DMS79 (cell line): ENCODE measurements around the gene ATP2A2.
"Not testable (repeated sequence)": the region's sequence is repeated elsewhere in the genome, so short reads cannot be mapped to it uniquely, and the experiment has no call there.

Experiments
- DNase-seq: peaks from one replicate; lab custom pipeline; 2025; lab: John Stamatoyannopoulos, UW

ATP2A2 gene

GRCh38 chr12:110301065-110301806 is 20.2 kb downstream of the ATP2A2 start:
- DNase-seq: no peak

DNA sequence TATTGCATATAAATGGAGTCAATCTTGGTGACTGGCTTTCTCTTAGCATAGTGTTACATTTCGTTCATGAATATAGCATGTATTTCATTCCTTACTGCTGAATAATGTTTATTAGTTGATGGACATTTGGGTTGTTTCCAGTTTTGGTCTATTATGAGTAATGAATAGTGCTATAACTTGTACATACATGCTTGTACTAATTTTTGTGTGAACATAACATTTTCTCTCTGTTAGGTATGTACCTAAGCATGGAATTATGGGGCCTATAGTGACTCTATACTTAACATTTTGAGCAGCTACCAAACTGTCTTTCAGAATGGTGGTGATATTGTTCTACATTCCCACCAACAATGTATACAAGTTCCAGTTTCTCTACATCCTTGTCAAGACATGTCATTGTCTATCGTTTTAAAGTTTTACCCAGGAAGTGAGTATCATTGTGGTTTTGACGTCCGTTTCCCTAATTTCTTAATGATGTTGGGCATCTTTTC is 23.1 kb downstream of the ATP2A2 start:
- DNase-seq: no peak

DNA sequence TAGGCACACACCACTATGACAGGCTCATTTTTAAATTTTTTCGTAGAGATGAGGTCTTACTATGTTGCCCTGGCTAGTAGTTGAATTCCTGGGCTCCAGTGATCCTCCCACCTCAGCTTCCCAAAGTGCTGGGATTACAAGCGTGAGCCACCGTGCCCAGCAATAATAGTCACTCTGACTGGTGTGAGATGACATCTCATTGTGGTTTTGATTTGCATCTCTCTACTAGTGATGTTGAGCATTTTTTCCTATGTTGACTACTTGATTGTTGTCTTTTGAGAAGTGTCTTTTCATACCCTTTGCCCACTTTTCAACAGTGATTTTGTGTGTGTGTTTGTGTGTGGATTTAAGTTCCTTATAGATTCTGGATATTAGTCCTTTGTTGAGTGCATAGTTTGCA is 26.3 kb downstream of the ATP2A2 start:
- no peak for DNase-seq

DNA sequence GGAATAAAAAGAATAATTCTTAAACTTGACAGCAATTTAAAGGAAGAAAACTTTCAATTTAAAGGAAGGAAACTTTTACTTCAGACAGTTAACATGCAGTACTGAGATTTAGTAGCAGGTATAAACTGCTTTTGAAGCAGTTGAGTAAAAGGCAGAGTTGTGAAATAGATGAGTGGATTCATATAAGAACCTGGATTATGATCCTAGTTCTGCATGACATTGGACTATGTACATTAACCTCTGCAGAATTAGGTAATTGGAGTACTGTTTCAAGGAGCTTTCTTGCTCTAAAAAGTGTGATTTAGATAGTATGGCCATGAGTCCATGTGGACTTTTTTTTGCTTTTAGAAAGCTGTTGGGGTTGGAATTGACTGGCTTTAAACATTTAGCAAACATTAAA is 29.7 kb downstream of the ATP2A2 start:
- DNase-seq: no peak

GRCh38 chr12:110311903-110312302 is 30.9 kb downstream of the ATP2A2 start:
- no peak for DNase-seq

GRCh38 chr12:110312581-110313360 is 31.7 kb downstream of the ATP2A2 start:
- DNase-seq: no peak

DNA sequence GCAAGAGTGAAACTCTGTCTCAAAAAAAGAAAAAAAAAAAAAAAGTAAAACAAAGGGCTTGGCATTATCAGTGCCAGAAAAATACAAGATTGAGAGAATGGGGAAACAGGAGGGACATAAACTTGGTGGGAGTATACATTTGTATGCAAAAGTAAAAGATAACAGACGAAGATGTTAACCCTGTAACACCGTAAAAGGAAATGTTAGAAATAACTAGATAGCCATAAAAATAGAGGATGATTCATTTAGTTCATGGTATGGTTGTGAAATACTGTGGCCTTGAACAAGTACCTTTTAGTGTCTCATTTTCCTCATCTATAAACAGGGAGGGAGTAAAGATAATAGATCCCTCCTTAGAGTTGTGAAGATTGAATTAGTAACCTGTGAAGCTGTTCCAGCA is 33.3 kb downstream of the ATP2A2 start:
- no peak for DNase-seq

DNA sequence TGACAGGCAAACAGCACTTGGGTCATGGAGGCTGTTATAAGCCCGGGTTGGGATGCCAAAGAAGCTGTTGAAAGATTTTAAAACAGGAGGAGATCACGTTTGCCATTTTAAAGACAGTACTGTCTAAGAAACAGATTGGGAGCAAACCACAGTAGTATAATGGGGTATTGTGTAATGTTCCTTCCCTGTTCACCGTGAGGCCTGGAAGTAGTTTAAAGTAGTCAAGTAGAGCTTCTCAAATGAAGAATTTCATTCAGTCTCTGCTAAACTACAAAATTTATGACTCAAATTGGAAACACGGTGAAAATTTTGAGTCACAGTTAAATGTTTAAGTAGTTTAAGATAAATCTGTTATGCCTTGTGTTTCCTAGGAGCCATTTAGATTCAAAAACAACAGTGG is 35.8 kb downstream of the ATP2A2 start:
- DNase-seq: no peak

DNA sequence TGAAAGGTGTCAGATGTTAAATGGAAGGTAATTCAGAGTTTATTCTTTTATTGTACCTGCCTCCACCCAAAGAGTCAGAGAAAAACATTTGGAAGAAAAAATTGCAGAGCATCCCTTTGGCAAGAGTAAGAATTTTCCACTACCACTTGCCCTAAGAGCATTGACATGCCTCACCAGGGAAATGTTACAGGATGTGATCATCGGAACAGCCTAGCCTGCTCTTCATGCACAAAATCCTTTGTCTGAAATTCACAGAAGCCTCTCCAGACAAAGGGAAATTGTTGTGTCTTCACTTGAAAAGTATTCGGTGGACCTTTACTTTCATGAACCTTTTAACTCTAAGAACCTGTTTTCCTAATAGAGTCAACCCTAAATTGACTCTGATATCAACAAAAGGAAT is 36.9 kb downstream of the ATP2A2 start:
- no peak for DNase-seq

- DNase-seq: no peak
Measured at GRCh38 chr12:110320550-110320949, 39.5 kb downstream of the ATP2A2 start.

DNA sequence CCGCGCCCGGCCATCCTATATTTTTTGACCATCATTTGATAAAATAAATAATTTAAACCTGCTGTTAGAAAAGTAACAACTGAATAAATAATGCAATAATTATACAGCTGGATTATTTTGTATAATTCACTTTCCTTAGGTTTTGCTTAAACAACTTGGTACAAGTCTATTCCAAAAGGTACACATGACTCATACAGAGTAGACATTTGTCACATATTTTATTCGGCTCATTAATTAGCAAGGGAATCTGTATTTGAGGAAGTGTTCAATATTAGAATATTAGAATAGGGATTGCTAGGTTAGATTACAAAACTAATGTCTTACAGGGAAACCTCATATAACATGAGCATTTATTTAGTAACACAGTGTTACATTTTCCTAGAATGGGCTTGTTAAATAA is 48.7 kb downstream of the ATP2A2 start:
- no peak for DNase-seq

DNA sequence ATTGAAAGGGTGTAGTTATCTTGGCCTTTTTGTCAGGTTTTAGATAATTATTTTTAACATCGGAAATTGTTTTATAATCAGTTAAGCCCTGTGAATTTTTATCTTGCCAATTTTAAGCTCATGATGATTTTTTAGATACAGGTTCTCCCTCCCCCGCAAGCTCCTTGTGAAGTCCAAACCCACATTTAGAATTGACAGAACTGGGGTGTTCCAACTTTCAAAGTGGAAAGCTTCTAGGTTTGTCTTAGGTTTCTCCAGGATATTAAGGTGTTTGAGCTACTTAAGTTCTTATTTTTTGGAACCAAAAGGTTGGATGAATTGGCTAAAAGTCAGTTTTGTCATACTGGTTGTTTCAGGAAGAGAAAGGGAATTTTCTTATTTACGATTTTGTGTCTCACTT is 49.1 kb downstream of the ATP2A2 start:
- DNase-seq: no peak

DNA sequence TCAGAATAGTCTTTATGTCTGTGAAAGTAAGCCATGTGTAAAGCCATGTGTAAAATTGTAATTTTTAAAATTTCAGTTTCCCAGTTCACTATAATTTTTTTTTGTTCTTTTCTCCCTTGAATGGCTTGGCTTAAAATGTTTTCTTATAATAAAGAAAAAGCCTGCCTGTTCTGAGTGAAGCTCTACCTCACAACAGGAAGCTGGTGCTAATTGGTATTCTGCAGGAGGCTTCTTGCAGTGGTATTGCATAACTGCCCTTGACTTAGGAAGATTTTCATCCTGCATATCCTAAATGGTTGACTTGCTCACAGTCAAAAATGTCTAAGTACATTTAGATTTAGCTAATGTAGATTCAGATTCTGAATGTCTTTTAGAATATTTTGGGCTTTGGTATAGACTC is 49.5 kb downstream of the ATP2A2 start:
- no peak for DNase-seq

DNA sequence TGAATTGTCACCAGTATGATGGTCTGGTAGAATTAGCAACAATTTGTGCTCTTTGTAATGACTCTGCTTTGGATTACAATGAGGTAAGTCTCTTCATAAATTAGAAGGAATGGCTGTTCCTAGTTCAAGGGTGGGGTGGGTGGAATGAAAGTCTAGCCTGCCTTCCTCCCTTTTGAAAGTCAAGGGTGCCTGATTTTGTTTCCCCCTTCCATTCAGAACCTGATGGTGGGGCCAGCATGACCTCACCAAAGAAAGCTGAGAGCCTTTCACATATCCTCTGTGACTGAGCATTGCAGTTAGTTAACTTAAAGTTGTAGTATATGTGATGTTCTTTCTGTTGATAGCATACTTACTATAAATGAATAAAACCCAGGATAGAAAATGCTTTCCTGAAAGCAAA is 52.2 kb downstream of the ATP2A2 start:
- no peak for DNase-seq

- no peak for DNase-seq
Measured at GRCh38 chr12:110335481-110336045, 54.5 kb downstream of the ATP2A2 start.

- DNase-seq: no peak
Measured at GRCh38 chr12:110337912-110338710, 57.1 kb downstream of the ATP2A2 start.

GRCh38 chr12:110338754-110339153 is 57.7 kb downstream of the ATP2A2 start:
- no peak for DNase-seq

- DNase-seq: no peak
Measured at GRCh38 chr12:110339184-110339952, 58.3 kb downstream of the ATP2A2 start.

DNA sequence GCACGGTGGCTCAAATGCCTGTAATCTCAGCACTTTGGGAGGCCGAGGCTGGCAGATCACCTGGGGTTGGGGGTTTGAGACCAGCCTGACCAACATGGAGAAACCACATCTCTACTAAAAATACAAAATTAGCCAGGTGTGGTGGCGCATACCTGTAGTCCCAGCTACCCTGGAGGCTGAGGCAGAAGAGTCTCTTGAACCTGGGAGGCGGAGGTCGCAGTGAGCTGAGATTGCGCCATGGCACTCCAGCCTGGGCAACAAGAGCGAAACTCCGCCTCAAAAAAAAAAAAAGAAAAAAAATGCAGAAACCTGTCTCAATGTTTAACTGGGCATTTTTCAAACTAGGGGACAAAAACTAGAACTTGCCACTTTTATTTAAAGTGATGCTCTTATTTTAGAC is 59.2 kb downstream of the ATP2A2 start:
- DNase-seq: not testable (repeated sequence)

DNA sequence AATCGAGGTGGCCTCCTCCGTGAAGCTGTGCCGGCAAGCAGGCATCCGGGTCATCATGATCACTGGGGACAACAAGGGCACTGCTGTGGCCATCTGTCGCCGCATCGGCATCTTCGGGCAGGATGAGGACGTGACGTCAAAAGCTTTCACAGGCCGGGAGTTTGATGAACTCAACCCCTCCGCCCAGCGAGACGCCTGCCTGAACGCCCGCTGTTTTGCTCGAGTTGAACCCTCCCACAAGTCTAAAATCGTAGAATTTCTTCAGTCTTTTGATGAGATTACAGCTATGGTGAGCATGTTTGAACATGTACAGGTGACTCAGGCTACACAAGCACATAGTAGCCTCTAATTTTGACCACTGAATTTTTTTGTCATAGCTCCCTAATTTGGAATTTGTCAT is 59.7 kb downstream of the ATP2A2 start:
- no peak for DNase-seq

DNA sequence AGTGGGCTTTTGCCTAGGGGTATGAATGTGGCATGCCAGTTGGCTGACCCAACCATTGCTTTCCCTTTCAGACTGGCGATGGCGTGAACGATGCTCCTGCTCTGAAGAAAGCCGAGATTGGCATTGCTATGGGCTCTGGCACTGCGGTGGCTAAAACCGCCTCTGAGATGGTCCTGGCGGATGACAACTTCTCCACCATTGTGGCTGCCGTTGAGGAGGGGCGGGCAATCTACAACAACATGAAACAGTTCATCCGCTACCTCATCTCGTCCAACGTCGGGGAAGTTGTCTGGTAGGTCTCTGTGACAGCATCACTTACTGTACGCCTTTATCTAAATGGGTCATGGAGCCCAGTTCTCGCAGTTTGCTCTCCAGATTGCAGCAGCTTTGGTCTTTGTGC is 61.1 kb downstream of the ATP2A2 start:
- no peak for DNase-seq

- DNase-seq: no peak
Measured at GRCh38 chr12:110343114-110343513, 62.1 kb downstream of the ATP2A2 start.
